ENCODE data around the gene NTN1. TPM values are rescaled to one million over a fixed set of nuclear protein-coding genes. Genes with fewer than 3 reads are reported as not detected.

Gene NTN1
- total RNA-seq, 2 donors from 2014 or later: 68.8 to 79.0 TPM

GRCh38 chr17:9247401-9247938 is 226.2 kb downstream of the NTN1 start:
- Histone ChIP-seq H3K9me3 (no peaks in the 10 kb centered on the region), H3K4me1 (ENCODE audit: control insufficient read depth in 1 of 2, low read depth in 2 of 2) (peaks cover 17 to 34% of the 10 kb centered on the region in 2 donors), H3K27ac (no peak overlapping the region), H3K36me3 (no peaks in the 10 kb centered on the region), H3K27me3 (replicated peaks; ENCODE audit: insufficient read depth) (no peaks in the 10 kb centered on the region), H3K4me3 (no peak overlapping the region)
- no peak for ATAC-seq (ENCODE audit: insufficient number of reproducible peaks, low FRiP score, low read depth)
- no peak for TF ChIP-seq CTCF (IDR thresholded peaks at IDR 0.05)
- no peak for DNase-seq (ENCODE audit: low spot score)

- DNase-seq (ENCODE audit: low spot score): no peak
- Histone ChIP-seq H3K9me3 (no peaks in the 10 kb centered on the region), H3K27ac (no peak overlapping the region), H3K4me1 (ENCODE audit: control insufficient read depth in 1 of 2, low read depth in 2 of 2) (peaks cover 4 to 15% of the 10 kb centered on the region in 2 donors), H3K4me3 (no peak overlapping the region), H3K36me3 (no peaks in the 10 kb centered on the region), H3K27me3 (replicated peaks; ENCODE audit: insufficient read depth) (no peaks in the 10 kb centered on the region)
- TF ChIP-seq CTCF (IDR thresholded peaks at IDR 0.05): no peak
- no peak for ATAC-seq (ENCODE audit: insufficient number of reproducible peaks, low FRiP score, low read depth)
Observed at GRCh38 chr17:9249245-9249953, 228.1 kb downstream of the NTN1 start.

- Histone ChIP-seq H3K4me1 (ENCODE audit: control insufficient read depth in 1 of 2, low read depth in 2 of 2) (no peaks in the 10 kb centered on the region), H3K4me3 (no peak overlapping the region), H3K27ac (no peak overlapping the region), H3K36me3 (no peaks in the 10 kb centered on the region), H3K9me3 (no peaks in the 10 kb centered on the region), H3K27me3 (replicated peaks; ENCODE audit: insufficient read depth) (no peaks in the 10 kb centered on the region)
- TF ChIP-seq CTCF (IDR thresholded peaks at IDR 0.05): no peak
- no peak for ATAC-seq (ENCODE audit: insufficient number of reproducible peaks, low FRiP score, low read depth)
- DNase-seq (ENCODE audit: low spot score): no peak
Observed at GRCh38 chr17:9251273-9251672, 230.0 kb downstream of the NTN1 start.

GRCh38 chr17:9253308-9253707 is 232.0 kb downstream of the NTN1 start:
- Histone ChIP-seq H3K36me3 (no peaks in the 10 kb centered on the region), H3K9me3 (no peaks in the 10 kb centered on the region), H3K27ac (no peak overlapping the region), H3K27me3 (replicated peaks; ENCODE audit: insufficient read depth) (no peaks in the 10 kb centered on the region), H3K4me1 (ENCODE audit: control insufficient read depth in 1 of 2, low read depth in 2 of 2) (no peaks in the 10 kb centered on the region), H3K4me3 (no peak overlapping the region)
- DNase-seq (ENCODE audit: low spot score) (no peak), ATAC-seq (ENCODE audit: insufficient number of reproducible peaks, low FRiP score, low read depth) (no peak)
- TF ChIP-seq CTCF (IDR thresholded peaks at IDR 0.05): no peak

GRCh38 chr17:9254841-9255240 is 233.5 kb downstream of the NTN1 start:
- ATAC-seq (ENCODE audit: insufficient number of reproducible peaks, low FRiP score, low read depth) (no peak), DNase-seq (ENCODE audit: low spot score) (no peak)
- Histone ChIP-seq H3K27ac (no peak overlapping the region), H3K9me3 (no peaks in the 10 kb centered on the region), H3K36me3 (no peaks in the 10 kb centered on the region), H3K27me3 (replicated peaks; ENCODE audit: insufficient read depth) (no peaks in the 10 kb centered on the region), H3K4me1 (ENCODE audit: control insufficient read depth in 1 of 2, low read depth in 2 of 2) (no peaks in the 10 kb centered on the region), H3K4me3 (no peak overlapping the region)
- TF ChIP-seq CTCF (IDR thresholded peaks at IDR 0.05): no peak
